ENCODE data around the gene PAWR.

GRCh38 chr12:79690638-79691510 is at the start of gene PAWR:
- TF ChIP-seq CTCF (conservative IDR thresholded peaks at IDR 0.05 in 1 of 2, IDR thresholded peaks at IDR 0.05 in 1 of 2; ENCODE audit: low read depth in 1 of 2, low read length in 2 of 2): no peak
- TF ChIP-seq EZH2 (IDR thresholded peaks at IDR 0.05; ENCODE audit: low read length, missing control alignments): no peak

Data from fibroblast of lung (primary cell).